Peyer's patch (tissue), 4 donors: ENCODE measurements around the gene LRRC4B. TPM values are rescaled to one million over a fixed set of nuclear protein-coding genes. Genes with fewer than 3 reads are reported as not detected.

ENCODE experiments used
- DNase-seq, 3 donors: peaks; one replicate each; pipeline ENCODE4 v3.0.0-alpha.2; 2017 to 2019
- H3K27ac ChIP-seq, 4 donors: fragments of 200-600 bp; sonication (generic); one replicate each; pipeline ENCODE4 v1.5.1; 2016 to 2019
- H3K27me3 ChIP-seq, 2 donors: fragments of 200-600 bp; sonication (generic); one replicate each; pipeline ENCODE4 v1.5.1; 2019
- H3K36me3 ChIP-seq, 3 donors: fragments of 200-600 bp; sonication (generic); one replicate each; pipeline ENCODE4 v1.5.1; 2016 to 2019
- H3K4me1 ChIP-seq, 4 donors: fragments of 200-600 bp; sonication (generic); one replicate each; pipeline ENCODE4 v1.5.1; 2016 to 2019
- H3K4me3 ChIP-seq, 4 donors: fragments of 200-600 bp; sonication (generic); 1 replicate in 3 of 4; 2 replicates in 1 of 4; pipeline ENCODE4 v1.5.1; 2016 to 2019; ENCODE audit warnings: mild to moderate bottlenecking in 1 of 4
- H3K9me3 ChIP-seq, 4 donors: fragments of 200-600 bp; sonication (generic); one replicate each; pipeline ENCODE4 v1.5.1; 2016 to 2019; ENCODE audit warnings: mild to moderate bottlenecking in 1 of 4
- POLR2A ChIP-seq, 2 donors: fragments of 450-650 bp; IDR thresholded peaks; one replicate each; pipeline ENCODE4 v1.5.1; 2017; ENCODE audit warnings: antibody characterized with exemption in 2 of 2, mild to moderate bottlenecking in 2 of 2, moderate library complexity in 2 of 2
- total RNA-seq, 4 donors: library from RNA; depleted of rRNA; stranded (reverse); fragments of >200 nt; gene quantifications; one replicate each; pipeline ENCODE4 v1.1.0, GENCODE V29; 2016
- TF ChIP-seq, protein P1 (sequence below), 6 experiments: fragments of 450-650 bp in 4 of 6; fragments of 200-600 bp in 2 of 6; sonication (generic) in 1 of 6; IDR thresholded peaks; one replicate each; pipeline ENCODE4 v1.5.1; 2017 to 2019; ENCODE audit warnings: antibody characterized with exemption in 6 of 6, mild to moderate bottlenecking in 3 of 6, moderate library complexity in 1 of 6

Gene LRRC4B
- total RNA-seq, 4 donors from 2014 or later: 0.35 to 2.0 (median 1.4) TPM

- Histone ChIP-seq H3K36me3 (no peaks in the 10 kb centered on the region), H3K4me3 (no peak overlapping the region), H3K27me3 (no peaks in the 10 kb centered on the region), H3K4me1 (no peaks in the 10 kb centered on the region), H3K9me3 (no peaks in the 10 kb centered on the region), H3K27ac (no peak overlapping the region)
- peak in 1 of 3 donors; percentile 41 for DNase-seq
- TF ChIP-seq, protein P1, sequence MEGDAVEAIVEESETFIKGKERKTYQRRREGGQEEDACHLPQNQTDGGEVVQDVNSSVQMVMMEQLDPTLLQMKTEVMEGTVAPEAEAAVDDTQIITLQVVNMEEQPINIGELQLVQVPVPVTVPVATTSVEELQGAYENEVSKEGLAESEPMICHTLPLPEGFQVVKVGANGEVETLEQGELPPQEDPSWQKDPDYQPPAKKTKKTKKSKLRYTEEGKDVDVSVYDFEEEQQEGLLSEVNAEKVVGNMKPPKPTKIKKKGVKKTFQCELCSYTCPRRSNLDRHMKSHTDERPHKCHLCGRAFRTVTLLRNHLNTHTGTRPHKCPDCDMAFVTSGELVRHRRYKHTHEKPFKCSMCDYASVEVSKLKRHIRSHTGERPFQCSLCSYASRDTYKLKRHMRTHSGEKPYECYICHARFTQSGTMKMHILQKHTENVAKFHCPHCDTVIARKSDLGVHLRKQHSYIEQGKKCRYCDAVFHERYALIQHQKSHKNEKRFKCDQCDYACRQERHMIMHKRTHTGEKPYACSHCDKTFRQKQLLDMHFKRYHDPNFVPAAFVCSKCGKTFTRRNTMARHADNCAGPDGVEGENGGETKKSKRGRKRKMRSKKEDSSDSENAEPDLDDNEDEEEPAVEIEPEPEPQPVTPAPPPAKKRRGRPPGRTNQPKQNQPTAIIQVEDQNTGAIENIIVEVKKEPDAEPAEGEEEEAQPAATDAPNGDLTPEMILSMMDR (IDR thresholded peaks at IDR 0.05): no peak
- no peak for TF ChIP-seq POLR2A (IDR thresholded peaks at IDR 0.05)
These were observed 66.4 kb downstream of the LRRC4B start for GRCh38 chr19:50501568-50502475.

DNA sequence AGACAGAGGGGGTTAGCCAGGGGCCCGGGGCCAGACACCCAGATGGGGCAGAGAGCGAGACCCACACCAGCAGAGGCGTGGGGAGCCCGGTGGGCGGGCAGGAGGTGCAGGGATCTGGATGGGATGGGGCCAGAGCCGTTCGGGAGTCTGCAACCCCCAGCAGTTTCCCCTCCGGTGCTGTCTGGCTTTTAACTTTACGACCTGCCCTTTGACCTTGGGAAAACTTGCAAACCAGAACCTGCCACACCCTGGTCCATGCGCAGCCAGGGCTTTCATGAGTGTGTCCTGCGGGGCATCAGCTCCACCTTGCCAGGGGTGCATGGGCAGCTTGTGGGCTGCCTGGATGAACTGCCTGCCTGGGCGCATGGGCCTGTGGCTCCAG is 67.1 kb downstream of the LRRC4B start:
- TF ChIP-seq, protein P1 (IDR thresholded peaks at IDR 0.05): no peak
- peak in 1 of 3 donors; percentile 49 for DNase-seq
- Histone ChIP-seq H3K9me3 (no peaks in the 10 kb centered on the region), H3K27me3 (no peaks in the 10 kb centered on the region), H3K27ac (no peak overlapping the region), H3K4me1 (no peaks in the 10 kb centered on the region), H3K36me3 (no peaks in the 10 kb centered on the region), H3K4me3 (no peak overlapping the region)

DNA sequence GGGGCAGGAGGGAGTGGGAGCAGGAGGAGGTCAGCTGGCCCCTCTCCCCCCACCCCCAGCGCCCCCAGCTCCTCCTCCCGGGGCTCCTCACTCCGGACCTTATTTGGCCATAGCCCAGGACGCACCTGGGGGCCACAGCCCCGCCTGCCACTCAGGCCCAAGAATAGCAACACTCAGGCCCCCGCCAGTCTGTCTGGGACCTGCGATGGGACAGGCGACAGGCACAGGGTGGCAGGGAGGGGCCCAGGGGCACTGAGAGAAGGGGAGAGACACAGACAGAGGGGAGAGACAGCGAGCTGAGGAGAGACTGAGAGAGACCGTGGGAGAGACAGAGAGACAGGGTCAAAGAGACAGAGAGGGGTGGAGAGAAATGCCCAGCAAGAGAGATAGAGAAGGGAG is 67.5 kb downstream of the LRRC4B start:
- no peaks in the 10 kb centered on the region for H3K4me1 ChIP-seq
- no peak overlapping the region for H3K27ac ChIP-seq
- H3K36me3 ChIP-seq: no peaks in the 10 kb centered on the region
- no peak for TF ChIP-seq POLR2A (IDR thresholded peaks at IDR 0.05)
- no peaks in the 10 kb centered on the region for H3K9me3 ChIP-seq
- no peak overlapping the region for H3K4me3 ChIP-seq
- no peak for DNase-seq
- no peaks in the 10 kb centered on the region for H3K27me3 ChIP-seq

DNA sequence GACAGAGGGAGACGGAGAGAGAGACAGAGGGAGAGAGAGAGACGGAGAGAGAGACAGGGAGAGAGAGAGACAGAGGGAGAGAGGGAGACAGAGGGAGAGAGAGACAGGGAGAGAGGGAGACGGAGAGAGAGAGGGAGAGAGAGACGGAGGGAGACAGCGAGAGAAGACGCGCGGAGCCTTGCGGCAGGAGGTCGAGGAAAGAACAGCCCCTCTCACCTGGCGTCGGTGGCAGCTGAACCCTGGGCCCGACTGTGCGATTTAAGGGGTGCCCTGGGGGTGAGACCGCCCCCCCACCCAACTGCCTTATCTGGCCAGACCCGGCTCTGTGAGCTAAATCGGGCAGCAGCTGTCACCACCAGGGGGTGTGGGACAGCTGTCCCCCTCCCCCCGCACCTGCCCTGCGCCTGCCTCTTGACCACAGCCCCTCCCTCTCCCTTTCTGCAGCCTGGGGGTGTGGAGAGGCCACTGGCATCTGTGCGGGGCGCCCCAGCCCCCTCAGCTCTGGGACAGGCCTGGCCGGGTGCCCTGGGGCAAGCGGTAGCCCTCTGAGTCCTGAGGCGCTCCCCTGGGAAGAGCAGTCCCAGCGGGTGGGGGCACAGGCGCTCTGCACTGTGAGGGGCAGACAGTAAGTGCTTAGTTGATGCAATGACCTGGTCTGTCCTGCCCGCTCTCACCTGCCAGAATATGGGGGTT is 68.0 kb downstream of the LRRC4B start:
- Histone ChIP-seq H3K9me3 (no peaks in the 10 kb centered on the region), H3K27me3 (no peaks in the 10 kb centered on the region), H3K27ac (no peak overlapping the region), H3K36me3 (no peaks in the 10 kb centered on the region), H3K4me3 (no peak overlapping the region), H3K4me1 (no peaks in the 10 kb centered on the region)
- TF ChIP-seq, protein P1 (IDR thresholded peaks at IDR 0.05): peak in 1 of 6 experiments; percentile 11
- no peak for TF ChIP-seq POLR2A (IDR thresholded peaks at IDR 0.05)
- DNase-seq: peak in 1 of 3 donors; percentile 42

- H3K4me1 ChIP-seq: no peaks in the 10 kb centered on the region
- H3K9me3 ChIP-seq: no peaks in the 10 kb centered on the region
- H3K4me3 ChIP-seq: no peak overlapping the region
- H3K27me3 ChIP-seq: no peaks in the 10 kb centered on the region
- H3K36me3 ChIP-seq: no peaks in the 10 kb centered on the region
- TF ChIP-seq, protein P1 (IDR thresholded peaks at IDR 0.05): no peak
- no peak for TF ChIP-seq POLR2A (IDR thresholded peaks at IDR 0.05)
- DNase-seq: no peak
- no peak overlapping the region for H3K27ac ChIP-seq
These were observed 69.8 kb downstream of the LRRC4B start for GRCh38 chr19:50498219-50499056.
